ENCODE results near the gene CGB5. TPM values are rescaled to one million over a fixed set of nuclear protein-coding genes. Genes with fewer than 3 reads are reported as not detected.
A peak's percentile ranks its signal among the peaks of the same experiment; 100 is the strongest.
"Not testable (repeated sequence)": the region's sequence is repeated elsewhere in the genome, so short reads cannot be mapped to it uniquely, and the experiment has no call there.

Gene CGB5
- total RNA-seq: not detected

DNA sequence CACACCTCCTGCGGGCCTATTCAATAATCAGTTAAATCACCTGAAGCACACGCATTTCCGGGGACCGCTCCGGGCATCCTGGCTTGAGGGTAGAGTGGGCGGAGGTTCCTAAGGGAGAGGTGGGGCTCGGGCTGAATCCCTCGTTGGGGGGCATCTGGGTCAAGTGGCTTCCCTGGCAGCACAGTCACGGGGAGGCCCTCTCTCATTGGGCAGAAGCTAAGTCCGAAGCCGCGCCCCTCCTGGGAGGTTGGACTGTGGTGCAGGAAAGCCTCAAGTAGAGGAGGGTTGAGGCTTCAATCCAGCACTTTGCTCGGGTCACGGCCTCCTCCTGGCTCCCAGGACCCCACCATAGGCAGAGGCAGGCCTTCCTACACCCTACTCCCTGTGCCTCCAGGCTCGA is at the start of gene CGB5:
CGB5 (plus strand) TSS at position 301 of the 400 bp plus-strand sequence. CDS start 362 bp downstream, outside the sequence.
- not testable (repeated sequence) for DNase-seq

DNA sequence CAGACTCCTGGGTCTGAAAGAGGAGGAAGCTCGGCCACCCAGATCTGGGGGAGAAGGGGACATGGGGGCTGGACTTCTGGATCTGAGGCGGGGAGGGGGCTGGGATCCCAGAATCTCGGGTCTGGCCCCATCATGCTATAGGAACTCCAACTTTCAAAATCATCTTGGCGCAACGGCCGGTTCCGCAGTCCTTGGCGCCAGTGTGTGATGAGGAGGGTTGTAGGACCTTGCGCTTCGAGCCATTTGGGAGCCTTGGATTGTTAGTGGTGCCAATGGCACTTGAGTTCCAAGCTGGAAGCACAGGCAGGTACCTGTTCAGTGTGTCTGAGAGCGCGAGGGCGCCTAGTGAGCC is 49.6 kb upstream of the CGB5 start:
- no peak for DNase-seq

DNA sequence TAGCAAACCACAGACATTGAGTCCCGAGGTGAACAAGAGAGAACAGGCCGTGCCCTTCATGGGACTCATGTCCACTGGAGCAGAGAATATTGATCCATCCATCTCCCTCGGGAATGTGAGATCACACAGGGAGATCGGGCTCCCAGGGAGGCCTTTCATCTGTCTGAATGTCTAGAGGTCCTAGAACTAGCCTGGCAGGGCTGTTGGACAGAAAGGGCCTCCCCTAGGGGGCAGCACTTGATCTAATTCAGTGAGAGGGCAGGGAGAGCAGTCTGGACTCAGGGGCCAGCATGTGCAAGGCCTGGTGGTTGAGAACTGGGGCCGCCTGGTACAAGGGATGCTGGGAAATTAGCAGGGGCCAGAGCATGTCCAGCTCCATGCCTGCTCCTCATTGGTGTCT is 45.7 kb upstream of the CGB5 start:
- DNase-seq: no peak

DNA sequence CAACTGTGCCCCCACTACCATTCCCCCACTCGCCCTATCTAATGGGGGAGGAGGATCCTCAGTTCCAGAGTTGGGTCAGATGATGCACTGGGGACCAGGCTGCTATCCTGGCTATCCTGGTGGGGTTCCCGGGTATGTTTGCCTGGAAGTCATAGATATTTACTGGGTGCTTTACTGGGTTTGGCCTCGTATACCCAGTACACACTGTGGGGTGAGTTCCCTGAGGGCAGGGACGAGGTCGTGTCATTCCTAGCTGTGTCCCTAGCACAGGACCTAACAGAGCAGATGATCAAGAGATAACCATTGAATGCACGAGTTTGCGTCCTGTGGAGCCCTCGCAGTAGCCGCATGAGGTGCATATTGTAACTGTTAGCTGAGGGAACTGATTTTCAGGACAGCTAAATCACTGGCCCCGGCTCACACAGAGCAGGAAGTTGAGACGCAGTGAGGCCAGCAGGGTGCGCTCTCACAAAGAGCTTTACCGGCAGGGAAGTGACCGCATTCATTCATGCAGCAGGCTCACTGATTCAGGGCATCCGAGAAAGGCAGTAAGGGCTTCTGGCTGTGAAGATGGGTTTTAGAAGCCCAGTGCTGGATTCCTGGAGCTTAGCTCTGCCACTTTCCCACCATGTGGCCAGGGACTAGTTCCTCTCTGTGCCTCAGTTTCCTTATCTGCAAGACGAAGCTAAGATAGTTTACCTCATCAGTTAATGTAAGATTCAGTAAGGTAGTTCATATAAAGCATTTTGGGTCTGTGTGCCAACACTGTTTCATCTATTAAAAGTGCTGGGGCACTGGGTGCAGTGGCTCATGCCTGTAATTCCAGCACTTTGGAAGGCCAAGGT is 43.9 kb upstream of the CGB5 start:
- peak; percentile 74 for DNase-seq

DNA sequence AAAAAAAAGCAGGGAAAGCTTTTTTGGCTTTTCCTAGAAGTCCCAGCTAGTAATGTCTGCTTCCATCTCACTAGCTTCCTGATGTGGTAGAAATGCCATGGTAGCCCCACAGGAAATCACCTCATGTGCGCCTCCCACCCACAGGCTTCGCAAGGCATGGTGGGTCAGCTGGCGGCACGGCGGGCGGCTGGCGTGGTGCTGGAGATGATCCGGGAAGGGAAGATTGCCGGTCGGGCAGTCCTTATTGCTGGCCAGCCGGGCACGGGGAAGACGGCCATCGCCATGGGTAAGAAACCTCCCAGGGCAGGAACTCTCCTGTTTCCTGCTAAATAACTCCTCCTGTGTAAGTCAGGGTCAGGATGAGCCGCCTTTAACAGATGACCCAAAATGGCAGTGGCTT is 39.5 kb upstream of the CGB5 start:
- DNase-seq: no peak

DNA sequence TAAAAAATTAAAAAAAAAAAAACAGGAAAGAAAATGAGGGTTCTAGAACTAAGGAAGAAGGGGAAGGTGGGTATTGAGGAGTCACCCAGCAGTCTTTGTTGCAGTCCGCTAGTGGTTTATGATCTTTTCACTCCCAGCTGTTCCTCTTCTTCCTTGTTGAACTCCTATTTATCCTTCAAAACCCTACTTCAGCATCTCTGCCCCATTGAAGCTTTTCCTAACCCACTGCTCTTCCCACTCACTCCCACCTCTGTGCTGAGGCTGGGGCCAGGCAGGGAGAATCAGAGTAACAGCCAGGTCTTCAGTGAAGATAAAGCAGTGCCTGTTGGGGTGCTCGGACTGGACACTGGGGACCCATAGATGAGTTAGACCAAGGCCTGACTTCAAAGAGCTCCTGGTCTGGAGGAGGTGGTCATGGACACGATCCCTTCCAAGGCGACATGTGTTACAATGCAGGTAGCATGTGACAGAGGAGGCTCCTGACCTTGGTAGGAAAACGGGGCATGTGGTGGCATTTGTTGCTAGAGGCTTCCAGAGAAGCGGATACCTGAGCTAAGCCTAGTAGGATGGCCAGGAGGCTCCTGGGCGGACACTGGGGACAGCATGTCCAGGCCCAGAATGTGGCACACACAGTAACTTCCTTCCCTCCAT is 38.6 kb upstream of the CGB5 start:
- no peak for DNase-seq

DNA sequence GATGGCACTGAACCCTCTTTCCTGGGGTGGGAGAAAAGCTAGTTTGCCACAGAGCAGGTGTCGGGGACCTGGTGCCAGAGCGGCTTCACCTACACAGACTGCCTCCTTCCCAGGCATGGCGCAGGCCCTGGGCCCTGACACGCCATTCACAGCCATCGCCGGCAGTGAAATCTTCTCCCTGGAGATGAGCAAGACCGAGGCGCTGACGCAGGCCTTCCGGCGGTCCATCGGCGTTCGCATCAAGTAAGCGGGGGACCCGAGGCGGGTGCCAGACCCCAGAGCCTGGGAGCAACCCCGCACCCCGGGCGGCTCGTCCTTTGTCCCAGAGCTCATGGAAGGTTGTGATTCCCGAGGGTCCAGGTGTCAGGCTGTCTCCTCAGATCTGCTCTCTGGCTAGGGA is 36.7 kb upstream of the CGB5 start:
- DNase-seq: no peak

DNA sequence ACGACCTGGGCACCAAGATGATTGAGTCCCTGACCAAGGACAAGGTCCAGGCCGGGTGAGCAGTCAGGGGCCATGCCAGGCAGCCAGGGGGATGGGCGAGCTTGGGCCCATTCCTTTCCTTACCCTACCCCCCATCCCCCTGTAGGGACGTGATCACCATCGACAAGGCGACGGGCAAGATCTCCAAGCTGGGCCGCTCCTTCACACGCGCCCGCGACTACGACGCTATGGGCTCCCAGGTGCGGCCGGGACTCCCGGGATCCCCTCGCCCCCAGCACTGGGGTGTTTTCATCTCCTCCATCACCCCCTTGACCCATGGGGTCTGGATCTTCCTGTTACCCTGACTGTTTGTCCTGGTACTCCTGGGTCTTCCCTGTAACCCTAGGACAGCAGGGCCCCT is 33.8 kb upstream of the CGB5 start:
- DNase-seq: no peak

DNA sequence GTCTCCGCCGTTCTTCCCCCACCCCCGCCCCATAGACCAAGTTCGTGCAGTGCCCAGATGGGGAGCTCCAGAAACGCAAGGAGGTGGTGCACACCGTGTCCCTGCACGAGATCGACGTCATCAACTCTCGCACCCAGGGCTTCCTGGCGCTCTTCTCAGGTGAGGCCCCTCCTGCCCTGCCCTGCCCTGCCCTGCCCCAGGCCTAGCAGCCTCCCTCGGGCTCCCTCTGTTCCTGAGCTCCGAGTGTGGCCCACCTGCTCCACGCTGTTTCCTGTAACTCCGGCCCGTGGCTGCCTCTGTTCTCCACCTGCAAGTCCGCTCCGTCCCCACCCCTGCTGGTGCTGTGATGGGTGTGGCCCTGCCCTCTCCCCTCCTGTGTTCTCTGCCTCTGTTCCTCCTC is 33.2 kb upstream of the CGB5 start:
- no peak for DNase-seq

DNA sequence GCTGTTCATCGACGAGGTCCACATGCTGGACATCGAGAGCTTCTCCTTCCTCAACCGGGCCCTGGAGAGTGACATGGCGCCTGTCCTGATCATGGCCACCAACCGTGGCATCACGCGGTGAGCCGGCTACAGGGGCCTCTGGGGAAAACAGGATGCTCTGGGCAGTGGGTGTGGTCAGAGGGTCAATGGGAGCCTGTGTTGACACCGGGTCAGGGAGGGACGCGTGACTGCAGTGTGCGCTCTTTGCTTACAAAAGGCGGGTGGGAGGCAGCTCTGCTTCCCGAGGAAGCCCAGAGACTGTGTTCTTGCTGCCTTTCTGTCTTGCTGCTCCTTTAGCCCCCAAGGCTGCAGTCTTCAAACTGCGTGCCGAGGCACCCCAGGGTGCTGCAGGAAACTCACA is 32.5 kb upstream of the CGB5 start:
- DNase-seq: no peak

DNA sequence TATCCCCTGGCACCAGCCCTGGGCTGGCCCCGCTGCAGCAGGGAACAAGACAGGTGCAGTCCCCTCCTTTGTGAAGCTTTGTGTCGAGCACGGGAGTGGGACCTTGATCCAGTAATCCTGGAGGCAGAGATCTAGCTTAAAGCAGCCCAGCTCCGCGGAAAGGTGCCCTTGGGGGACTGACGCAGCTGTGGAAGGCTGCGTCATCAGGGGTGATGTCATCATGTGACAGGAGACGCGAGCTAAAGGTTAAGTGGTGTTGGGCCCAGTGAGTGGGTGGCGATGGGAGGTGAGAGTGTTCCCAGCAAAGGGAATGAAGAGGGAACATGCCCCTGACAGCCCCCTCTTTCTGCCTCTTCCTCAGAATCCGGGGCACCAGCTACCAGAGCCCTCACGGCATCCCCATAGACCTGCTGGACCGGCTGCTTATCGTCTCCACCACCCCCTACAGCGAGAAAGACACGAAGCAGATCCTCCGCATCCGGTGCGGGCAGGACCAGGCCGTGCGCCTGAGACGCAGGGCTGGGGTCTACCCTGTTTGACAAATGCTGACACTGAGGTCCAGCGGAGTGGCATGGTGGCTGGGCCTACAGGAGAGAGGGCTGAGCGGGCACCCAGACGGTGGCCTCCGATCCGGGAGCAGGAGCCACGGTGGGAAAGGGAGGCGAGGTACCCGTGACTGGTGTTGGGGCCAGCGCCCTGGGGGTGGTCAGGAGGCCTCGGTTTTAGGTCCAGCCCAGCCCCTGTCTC is 29.4 kb upstream of the CGB5 start:
- no peak for DNase-seq

DNA sequence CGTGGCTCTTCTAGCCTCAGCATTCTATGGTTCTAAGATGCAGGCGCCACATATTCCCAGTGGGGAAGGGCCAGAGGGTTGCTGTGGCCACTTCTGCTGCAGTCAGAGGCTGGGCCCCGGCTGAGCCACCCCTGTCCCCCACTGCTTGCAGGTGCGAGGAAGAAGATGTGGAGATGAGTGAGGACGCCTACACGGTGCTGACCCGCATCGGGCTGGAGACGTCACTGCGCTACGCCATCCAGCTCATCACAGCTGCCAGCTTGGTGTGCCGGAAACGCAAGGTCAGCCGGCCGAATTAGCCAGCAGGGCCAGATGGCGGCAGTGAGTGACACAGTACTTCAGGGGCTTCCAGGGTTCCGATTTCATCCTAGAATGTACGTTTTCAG is 28.8 kb upstream of the CGB5 start:
- no peak for DNase-seq

DNA sequence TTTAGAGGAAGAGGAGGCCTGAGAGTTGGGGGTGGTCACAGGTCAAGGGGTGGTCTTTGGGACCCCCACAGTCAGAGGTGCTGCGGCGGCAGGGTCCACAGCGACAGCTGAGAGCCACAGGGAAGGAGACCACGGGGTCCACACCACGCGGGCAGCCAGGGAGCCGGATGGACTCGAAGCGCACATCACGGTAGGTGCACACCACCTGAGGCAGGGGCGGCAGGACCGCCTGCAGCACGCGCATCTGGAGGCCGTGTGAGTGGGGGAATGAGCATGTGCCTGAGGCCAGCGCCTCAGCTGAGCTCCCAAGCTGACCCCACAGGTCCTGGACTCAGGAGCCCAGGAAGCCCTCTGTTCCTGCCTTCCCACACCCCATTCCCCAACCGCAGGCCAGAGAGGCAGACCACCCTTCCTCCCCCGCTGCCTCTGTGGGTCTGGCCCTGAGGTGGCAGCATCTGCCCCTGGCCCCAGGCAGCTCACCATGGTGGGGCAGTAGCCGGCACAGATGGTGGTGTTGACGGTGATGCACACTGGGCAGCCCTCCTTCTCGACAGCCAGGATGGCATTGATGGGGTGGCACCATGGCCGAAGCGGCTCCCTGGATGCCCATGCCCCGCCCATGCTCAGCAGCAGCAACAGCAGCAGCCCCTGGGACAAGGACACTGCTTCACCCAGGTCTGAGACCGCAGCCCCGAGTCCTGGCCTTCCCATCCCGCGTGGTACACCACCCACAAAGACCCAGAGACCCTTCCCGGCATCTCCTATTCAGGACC is 27.4 kb upstream of the CGB5 start:
- no peak for DNase-seq

DNA sequence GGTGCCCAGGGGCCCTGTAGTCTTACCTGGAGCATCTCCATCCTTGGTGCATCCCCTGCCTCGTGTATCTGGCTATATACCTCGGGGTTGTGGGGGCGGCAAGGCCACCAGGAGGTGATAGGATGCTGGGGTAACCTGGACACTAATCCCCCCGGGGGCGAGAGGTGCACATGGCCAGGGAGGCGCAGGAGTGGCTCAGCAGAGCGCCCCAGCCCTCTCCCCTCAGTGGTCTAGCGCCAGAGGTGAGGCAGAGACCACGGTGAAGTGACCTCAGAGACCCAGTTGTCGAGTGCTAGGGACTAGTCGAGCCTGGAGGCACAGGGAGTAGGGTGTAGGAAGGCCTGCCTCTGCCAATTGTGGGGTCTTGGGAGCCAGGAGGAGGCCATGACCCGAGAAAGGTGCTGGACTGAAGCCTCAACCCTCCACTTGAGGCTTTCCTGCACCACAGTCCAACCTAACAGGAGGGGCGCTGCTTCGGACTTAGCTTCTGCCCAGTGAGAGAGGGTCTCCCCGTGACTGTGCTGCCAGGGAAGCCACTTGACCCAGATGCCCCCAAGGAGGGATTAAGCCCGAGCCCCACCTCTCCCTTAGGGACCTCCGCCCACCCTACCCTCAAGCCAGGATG is 26.5 kb upstream of the CGB5 start, which contains the start of gene LHB:
LHB (minus strand) TSS at position 51 of the 625 bp plus-strand sequence; CDS start at position 41, 10 bp downstream.
- DNase-seq: no peak

DNA sequence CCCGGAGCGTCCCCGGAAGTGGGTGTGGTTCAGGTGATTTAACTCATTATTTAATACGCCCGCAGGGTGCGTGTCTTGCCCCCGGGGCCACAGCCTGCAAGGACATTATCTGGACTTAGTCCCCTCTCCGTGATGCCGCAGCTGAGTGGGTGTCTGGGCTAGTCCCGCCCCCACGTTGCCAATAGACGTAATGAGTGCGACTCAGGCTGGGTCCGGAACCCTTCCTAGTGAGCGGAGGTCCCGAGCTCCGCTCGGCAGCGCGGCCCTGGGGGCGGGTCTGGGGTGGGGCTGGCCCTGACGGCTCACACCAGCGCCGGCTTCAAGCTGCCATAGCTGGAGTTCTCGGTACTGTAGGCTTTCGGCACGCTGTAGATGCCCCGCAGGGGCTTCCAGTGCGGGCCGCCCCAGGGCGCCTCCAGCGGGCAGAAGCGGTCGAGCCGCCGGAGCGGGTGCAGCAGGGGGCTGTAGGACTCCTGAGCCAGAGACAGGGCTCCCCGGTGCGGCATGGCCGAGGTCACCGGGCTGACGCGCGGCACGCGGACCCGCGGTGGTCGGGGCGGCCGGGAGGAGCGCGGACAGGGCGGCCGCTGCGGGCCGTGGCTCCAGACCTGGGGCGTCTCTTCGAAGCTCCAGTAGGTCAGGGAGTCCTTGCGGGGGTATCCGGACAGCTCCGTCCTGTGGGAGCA is 25.8 kb upstream of the CGB5 start:
- peak; percentile 57 for DNase-seq

DNA sequence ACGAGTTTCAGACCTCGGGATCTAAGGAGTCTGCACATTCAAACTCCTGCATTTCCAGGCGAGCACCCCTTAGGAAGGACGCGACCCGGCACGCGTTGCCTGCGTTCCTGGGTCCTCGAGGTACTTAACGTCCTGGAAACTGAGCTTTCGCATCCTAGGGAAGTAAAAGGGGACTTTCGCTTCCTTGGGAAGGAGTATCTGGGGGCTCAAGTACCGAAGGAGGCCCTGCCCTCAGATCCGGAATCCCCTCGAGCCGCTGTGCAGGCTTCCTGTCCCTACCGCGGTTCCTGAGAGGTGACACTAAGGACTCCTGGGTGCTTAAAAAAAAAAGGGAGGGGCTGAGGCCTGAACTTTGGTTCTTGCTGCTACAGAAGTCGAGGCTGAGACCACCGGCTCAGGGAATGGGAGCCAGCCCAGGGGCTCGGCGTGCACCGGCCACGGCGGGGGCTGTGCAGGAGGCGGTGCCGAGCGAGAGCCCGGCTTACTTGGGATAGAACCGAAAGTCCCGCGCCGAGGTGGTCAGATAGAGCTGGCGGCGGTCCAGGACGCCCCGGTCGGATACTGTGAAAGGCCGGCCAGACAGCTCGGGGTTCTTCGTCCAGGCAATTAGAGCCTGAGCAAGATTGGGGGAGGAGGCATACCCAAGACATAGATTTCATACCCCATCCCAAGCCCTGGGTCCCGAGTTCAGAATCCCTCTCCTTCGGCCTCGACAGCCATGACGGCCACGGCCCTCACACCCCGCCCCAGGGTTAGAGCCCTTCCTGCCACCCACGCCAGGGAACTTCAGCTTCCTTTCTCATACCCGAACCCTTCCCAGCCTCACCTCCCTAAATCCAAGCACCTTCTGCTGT is 25.0 kb upstream of the CGB5 start:
- not testable (repeated sequence) for DNase-seq

DNA sequence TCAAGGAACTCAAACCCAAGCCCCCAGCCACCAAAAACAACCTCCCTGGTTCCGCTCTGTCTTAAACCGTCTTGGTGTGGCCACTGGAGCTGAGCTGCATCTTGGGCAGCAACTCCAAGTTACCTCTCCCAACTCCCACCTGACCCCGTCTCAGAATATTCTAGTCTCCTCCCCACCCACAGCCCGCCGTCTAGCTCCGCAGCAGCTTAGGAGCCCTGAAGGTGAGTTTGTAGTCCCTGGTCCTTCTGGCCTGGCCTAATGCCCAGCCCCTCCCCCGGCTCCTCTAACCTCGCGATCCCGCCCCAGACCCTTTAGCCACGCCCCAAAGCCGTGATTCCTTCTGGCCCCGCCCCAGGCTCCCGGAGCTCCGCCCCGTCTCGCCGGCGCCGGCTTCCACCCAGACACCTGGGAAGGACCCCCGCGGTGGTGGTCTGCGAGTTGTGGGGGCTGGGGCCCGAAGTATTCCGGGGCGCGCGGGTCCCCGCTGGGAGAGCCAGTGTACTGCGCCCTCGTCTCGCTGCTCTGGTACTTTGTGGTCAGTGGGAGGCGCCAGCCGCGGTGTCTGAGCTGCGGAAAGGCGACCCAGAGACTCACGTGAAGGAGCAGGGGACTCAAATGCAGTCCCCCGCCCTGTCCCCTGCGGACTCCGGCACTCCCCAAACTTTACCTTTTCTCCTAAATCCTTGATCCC is 24.3 kb upstream of the CGB5 start:
- DNase-seq: peak; percentile 28

DNA sequence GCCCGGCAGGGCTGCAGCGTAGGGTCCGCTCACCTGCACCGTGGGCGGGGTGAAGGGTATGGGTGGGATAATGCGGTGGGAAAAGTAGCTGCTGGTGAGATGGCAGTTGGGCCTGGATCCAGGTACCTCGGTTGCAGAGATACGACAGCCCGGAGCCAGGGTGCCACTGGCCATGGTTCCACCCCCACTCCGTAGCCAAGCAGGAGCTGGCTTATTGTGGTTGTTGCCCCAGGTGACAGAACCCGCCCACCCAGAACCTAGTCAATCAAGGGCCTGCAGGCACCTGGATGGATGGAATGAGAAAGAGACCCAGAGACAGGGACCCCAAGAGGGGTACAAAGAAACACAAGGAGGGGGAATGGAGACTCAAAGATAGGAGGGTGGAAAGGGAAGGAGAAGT is 23.3 kb upstream of the CGB5 start:
- DNase-seq: no peak
